Middle frontal gyrus (tissue), 1 donor: ENCODE results near the gene TBX19.
A peak's percentile ranks its signal among the peaks of the same experiment; 100 is the strongest.

ENCODE experiments used
- DNase-seq: peaks from one replicate; pipeline ENCODE4 v3.0.0-alpha.2; 2015; ENCODE audit warnings: low spot score; ENCODE audit errors: extremely low spot score

Gene TBX19

DNA sequence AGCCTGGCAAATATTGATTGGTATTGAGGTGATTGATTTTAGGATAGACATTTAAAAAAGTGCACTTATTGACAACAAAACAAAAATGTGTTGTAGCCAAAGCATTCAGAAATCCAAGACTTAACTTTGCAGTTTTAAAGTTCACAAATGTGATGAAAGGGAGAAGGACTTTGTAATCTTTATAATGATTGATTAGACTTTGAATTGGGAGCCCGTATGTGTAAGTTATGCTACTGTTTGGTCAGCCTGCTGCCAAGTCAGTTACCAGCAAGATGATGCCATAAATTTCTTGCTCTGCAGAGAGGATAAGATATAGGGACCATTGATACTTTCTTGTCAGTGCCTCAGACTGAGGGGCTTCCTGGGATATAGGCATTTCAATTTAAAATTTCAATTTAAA lies 39.5 kb downstream of the TBX19 start:
- DNase-seq = no peak

GRCh38 chr1:168320800-168321450 lies 40.2 kb downstream of the TBX19 start:
- no peak for DNase-seq

DNA sequence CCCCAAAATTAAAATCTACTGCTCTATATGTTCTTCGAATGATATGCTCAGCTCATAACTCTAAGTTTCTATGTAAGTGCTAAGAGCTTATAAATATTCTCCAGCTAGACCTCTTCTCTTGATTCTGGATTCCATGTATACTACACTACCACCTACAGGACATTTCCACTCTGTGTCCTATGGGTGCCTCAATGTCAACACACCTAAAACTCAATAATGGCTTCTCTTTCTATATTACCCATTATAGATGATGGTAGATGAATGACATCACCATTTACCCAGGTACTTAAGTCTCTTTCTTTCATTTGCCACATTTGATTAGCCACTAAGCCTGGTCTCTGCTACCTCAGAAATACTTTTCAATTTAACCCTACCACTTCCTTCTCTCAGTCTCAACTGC lies 41.3 kb downstream of the TBX19 start:
- DNase-seq = no peak

- DNase-seq = no peak
These were observed 44.2 kb downstream of the TBX19 start for GRCh38 chr1:168324745-168325425.

- DNase-seq = no peak
These were observed 48.2 kb downstream of the TBX19 start for GRCh38 chr1:168328731-168329364.

- no peak for DNase-seq
These were observed 49.6 kb downstream of the TBX19 start for GRCh38 chr1:168330285-168330684.

- DNase-seq = no peak
These were observed 50.9 kb downstream of the TBX19 start for GRCh38 chr1:168331569-168331968.

- no peak for DNase-seq
These were observed 53.0 kb downstream of the TBX19 start for GRCh38 chr1:168333562-168334276.

- DNase-seq = no peak
These were observed 54.8 kb downstream of the TBX19 start for GRCh38 chr1:168335500-168335899.

DNA sequence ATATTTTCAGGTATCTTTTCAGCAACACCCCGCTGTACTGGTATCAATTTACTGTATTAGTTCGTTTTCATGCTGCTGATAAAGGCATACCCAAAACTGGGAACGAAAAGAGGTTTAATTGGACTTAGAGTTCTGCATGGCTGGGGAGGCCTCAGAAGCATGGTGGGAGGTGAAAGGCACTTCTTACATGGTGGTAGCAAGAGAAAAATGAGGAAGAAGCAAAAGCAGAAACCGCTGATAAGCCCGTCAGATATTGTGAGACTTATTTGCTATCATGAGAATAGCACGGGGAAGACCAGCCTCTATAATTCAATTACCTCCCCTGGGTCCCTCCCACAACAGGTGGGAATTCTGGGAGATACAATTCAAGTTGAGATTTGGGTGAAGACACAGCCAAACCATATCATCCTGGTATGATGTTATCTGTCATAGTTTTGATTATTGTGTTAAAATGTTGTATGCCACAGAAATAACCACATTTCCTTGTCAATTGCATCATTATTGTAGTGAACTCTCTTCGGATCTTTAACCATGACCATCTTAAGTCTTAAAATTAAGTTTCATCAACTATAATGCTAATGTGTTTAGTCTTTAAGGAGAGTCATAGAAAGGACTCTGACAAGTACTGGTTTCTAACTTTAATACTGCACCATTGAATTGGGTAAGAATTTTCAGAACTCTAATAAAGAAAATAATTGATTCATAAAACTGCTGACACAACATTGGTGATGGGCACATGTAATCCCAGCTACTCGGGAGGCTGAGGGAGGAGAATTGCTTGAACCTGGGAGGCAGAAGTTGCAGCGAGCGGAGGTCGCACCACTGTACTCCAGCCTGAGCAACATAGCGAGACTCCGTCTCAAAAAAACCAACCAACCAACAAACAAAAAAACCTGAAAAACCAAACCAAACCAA lies 58.2 kb downstream of the TBX19 start:
- DNase-seq = no peak

DNA sequence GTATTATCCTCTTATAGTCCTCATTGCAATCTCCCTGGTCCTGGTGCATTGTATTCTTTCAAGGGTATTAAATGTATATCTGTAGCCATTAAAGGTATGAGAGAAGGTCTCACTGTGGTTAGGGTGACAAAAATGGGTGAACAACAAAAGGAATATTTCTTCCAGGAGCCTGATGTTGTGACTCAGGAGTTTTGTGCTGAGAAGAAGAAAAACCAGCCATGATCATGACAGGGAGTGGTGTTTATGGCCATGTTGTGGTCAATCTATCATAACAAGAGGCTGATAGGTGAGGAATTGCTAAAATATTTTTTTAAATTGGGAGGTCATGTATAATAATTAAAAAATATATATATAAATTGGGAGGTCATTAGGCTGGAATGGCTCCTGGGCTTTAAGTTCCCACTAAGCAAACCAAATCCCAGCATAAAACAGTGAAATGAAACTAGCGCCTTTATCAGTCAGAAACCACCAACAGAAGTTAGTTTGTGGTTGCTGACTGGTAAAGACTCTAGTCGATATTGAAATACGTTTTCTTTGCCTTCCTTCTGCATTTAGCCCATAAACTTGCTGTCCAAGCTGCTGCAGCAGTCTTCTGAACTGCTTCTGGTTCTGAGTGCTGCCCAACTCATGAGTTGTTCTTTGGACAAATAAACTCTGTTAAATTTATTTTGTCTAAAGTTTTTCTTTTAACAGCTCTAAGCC lies 60.3 kb downstream of the TBX19 start:
- DNase-seq = no peak

DNA sequence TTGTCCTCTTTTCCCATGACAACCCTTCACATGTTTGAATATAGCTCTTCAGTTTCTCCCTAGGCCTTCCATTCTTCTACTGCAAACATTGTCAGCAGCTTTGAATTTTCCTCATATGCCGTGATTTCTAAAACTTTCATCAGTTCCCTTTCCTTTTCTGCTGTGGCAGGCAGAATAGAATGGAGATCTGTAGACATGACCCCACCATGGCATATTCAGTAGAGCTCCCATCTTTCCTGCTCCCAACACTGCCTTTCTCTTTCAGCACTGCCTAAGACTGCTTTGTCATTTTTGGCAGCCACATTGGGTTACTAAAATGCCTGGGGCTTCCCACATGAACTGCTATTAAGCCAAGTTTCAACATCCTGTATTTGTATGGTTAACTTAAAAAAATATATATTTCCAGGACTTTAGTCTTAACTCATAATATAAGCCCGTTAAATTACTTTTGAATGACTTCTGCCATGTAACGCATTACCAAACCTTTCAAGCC lies 60.9 kb downstream of the TBX19 start:
- no peak for DNase-seq

DNA sequence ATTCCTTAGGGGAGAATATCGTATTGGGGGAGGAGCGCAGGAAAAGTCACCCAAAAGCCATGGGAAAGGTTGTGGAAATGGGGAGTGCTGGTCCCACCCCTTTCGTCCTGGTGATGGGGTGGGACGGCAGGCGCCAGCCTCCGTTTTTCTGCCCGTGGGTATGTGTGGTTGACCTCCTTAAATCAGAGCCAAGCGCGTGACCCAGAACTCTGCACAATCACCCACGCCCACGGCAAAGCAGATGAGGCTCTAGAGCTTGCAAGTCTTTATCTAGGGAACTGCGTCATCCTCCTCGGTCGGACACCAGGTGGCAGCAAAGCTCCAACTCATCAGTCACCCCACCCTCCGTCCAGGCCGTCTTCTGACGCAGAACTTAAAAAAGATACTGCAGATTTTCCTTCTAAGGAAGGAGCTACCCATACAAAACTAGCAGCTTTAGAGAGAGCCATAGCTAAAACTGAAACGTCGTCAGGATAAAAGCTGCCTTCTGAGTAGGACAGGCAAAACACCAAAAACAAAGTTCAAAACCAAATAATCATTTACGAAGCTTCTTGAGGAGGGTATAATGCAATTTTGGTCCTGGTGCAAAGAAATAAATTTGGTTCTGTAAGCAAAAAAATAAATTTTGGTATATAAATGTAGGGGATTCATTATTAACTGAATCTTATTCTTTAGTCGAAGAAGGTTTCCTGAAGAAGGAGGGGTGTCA lies 62.0 kb downstream of the TBX19 start:
- DNase-seq = peak; percentile 84

GRCh38 chr1:168343566-168343965 lies 62.9 kb downstream of the TBX19 start:
- DNase-seq = no peak

DNA sequence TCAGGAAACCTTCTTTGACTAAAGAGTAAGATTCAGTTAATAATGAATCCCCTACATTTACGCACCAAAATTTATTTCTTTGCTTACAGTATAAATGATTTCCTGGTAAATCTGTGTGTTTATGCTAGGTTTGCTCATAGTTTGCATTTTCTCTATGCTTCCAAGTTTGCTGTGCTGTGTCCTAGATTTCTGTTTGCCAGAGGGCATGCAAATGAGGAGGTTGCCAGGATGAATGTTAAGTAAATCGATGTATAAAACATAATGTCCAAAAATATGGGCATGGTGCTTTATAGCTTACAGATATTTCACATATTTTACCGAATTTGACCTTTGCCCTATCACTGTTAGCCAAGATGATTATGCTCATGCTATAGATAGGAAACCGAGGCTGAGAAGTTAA lies 63.8 kb downstream of the TBX19 start:
- DNase-seq = no peak

DNA sequence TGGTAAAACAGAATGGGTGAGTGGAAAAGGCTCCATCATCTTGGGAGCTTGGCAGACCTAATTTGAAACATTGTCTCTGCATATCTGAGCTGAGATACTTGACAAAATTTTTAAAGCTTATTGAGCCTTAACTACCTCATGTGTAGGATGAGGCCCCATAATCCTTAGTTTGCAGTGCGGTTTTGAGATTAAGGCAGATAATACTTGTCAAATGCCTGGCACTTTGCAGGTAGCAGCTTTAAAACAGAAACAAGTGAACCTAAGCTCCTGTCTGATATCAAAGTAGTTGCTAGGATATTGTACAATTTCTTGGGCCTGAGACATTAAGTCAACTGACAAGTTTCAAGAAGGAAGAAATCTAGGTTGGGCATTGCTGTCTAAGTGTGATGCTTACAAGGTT lies 65.3 kb downstream of the TBX19 start:
- no peak for DNase-seq

DNA sequence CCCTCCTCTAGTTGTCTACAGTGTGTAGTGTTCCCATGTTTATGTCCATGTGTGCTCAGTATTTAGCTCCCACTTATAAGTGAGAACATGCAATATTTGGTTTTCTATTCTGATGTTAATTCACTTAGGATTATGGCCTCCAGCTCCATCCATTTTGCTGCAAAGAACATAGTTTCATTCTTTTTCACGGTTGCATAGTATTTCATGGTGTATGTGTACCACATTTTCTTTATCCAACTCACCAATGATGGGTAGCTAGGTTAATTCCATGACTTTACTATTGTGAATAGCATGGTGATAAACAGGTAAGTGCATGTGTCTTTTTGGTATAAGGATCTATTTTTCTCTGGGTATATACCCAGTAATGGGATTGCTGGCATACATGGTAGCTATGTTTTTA lies 67.0 kb downstream of the TBX19 start:
- DNase-seq = no peak

DNA sequence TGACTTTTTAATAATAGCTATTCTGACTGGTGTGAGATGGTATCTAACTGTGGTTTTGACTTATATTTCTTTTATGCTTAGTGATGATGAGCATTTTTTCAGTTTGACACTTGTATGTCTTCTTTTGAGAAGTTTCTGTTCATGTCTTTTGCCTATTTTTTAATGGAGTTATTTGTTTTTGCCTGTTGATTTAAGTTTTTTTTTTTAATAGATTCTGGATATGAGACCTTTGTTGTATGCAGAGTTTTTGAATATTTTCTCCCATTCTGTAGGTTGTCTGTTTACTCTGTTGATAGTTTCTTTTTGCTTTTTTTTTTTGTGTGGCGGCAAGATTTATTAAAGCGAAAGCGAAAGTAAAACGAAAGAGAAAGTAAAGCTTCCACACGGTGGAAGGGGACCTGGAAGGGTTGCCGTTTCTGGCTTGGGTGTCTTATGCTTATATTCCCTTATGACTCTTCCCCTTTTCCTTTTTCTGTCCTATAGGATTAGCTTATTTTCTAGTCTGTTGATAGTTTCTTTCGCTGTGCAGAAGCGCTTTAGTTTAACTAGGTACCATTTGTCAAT lies 67.6 kb downstream of the TBX19 start:
- DNase-seq = no peak
